ENCODE data around the gene HACD2. TPM values are rescaled to one million over a fixed set of nuclear protein-coding genes. Genes with fewer than 3 reads are reported as not detected.

The HACD2 gene
- polyA plus RNA-seq, 3 donors = 12.9 to 17.1 (median 15.1) TPM

DNA sequence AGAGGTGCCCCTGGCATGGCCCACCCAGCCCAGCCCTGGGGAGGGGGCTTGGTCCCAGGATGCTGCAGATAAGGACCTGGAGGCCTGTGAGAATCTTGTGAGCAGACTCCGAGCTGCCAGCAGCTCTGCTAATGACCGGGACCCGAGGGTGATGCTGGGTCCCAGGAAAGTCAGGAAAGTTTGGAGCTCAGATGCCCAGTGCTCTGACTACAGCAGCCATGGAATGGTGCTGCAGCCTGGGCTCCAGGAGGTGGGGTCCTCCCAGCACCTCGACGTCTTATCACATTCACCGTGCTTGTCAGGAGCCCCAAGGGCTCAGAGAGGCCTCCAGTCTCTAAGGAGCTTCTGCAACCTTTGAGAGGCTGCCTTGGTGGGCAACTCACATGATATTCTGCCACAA lies 101.7 kb downstream of the HACD2 start:
- Mint-ChIP-seq H3K36me3 (no peaks in the 10 kb centered on the region), H3K27me3 (ENCODE audit: low read depth in 3 of 3) (peaks cover 4 to 17% (median 4%) of the 10 kb centered on the region in 3 donors), H3K4me3 (no peak overlapping the region), H3K9me3 (peaks cover 0 to 3% (median 0%) of the 10 kb centered on the region in 7 donors), H3K27ac (no peak overlapping the region), H3K4me1 (peaks cover 4% of the 10 kb centered on the region)
- WGBS (ENCODE audit: insufficient coverage) = 94% methylated on average over 6 of the region's 6 CpGs
- no peaks in the 10 kb centered on the region for H3K4me1 ChIP-seq (ENCODE audit: control insufficient read depth in 1 of 2, insufficient read depth in 2 of 2, low read length in 2 of 2)
- H3K9me3 ChIP-seq (replicated peaks in 1 of 2; ENCODE audit: control insufficient read depth in 1 of 2, insufficient read depth in 1 of 2, low read length in 2 of 2) = no peaks in the 10 kb centered on the region
- H3K27me3 ChIP-seq (ENCODE audit: control insufficient read depth in 2 of 2, insufficient read depth in 2 of 2, low read length in 2 of 2) = no peaks in the 10 kb centered on the region
- H3K9ac ChIP-seq (ENCODE audit: insufficient read depth, low read length, poor library complexity, severe bottlenecking) = no peak overlapping the region
- intact Hi-C loops (cut with micrococcal nuclease) = no loop called here
- no peaks in the 10 kb centered on the region for H3K36me3 ChIP-seq (replicated peaks in 1 of 2; ENCODE audit: control insufficient read depth in 1 of 2, insufficient read depth in 2 of 2, low read length in 2 of 2)
- DNase-seq = no peak
- no peak overlapping the region for H3K27ac ChIP-seq (ENCODE audit: low read depth in 1 of 2, low read length in 2 of 2)
- H3K79me2 ChIP-seq (ENCODE audit: insufficient read depth, low read length) = no peaks in the 10 kb centered on the region
- H2AFZ ChIP-seq (ENCODE audit: insufficient read depth, low read depth, low read length, poor library complexity, severe bottlenecking) = no peak overlapping the region
- H3K4me3 ChIP-seq (replicated peaks in 1 of 3; ENCODE audit: low read depth in 2 of 3, low read length in 3 of 3) = no peak overlapping the region
- no peaks in the 10 kb centered on the region for H4K20me1 ChIP-seq (ENCODE audit: insufficient read depth, low read length)
- TF ChIP-seq, protein P1, sequence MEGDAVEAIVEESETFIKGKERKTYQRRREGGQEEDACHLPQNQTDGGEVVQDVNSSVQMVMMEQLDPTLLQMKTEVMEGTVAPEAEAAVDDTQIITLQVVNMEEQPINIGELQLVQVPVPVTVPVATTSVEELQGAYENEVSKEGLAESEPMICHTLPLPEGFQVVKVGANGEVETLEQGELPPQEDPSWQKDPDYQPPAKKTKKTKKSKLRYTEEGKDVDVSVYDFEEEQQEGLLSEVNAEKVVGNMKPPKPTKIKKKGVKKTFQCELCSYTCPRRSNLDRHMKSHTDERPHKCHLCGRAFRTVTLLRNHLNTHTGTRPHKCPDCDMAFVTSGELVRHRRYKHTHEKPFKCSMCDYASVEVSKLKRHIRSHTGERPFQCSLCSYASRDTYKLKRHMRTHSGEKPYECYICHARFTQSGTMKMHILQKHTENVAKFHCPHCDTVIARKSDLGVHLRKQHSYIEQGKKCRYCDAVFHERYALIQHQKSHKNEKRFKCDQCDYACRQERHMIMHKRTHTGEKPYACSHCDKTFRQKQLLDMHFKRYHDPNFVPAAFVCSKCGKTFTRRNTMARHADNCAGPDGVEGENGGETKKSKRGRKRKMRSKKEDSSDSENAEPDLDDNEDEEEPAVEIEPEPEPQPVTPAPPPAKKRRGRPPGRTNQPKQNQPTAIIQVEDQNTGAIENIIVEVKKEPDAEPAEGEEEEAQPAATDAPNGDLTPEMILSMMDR (IDR thresholded peaks at IDR 0.05) = no peak
- no peak overlapping the region for H3K4me2 ChIP-seq (replicated peaks; ENCODE audit: extremely low read depth, low read length, poor library complexity, severe bottlenecking)

DNA sequence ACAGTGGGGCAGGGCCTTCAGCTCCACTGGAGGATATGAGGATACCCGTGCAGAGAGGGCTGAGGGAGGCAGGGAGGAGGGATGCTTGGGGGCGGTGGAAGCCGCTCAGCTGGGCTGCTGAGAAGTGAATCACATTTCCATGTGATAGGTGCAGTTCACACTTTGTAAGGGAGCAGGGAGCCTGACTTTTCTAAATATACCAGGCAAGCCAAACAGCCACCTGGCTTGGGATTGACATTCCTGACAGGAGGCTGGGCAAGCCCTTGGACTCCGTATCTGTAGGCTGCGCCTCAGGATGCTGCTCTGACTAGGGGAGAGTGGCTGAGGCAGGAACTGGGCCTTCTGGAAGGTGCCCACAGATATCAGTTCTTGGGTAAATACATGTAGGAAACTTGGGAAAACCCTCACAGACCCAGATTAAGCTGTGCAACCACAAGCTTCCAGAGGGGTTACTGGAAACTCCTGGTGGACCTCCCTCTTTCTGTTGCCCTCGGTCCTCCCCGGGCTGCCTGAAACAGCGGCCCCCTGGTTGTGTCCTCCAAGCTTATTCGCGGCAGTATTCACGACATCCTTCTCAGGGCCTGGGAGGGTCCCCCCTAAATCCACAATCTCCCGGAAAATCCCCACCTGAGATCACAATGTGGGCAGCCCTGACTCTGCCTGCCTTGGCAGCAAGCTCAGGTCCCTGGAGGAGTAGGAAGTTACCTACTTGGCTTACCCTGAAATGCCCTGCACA lies 103.0 kb downstream of the HACD2 start:
- Histone ChIP-seq H4K20me1 (ENCODE audit: insufficient read depth, low read length) (no peaks in the 10 kb centered on the region), H3K27ac (ENCODE audit: low read depth in 1 of 2, low read length in 2 of 2) (no peak overlapping the region), H3K4me3 (replicated peaks in 1 of 3; ENCODE audit: low read depth in 2 of 3, low read length in 3 of 3) (no peak overlapping the region), H3K27me3 (ENCODE audit: control insufficient read depth in 2 of 2, insufficient read depth in 2 of 2, low read length in 2 of 2) (no peaks in the 10 kb centered on the region), H3K9me3 (replicated peaks in 1 of 2; ENCODE audit: control insufficient read depth in 1 of 2, insufficient read depth in 1 of 2, low read length in 2 of 2) (no peaks in the 10 kb centered on the region), H3K36me3 (replicated peaks in 1 of 2; ENCODE audit: control insufficient read depth in 1 of 2, insufficient read depth in 2 of 2, low read length in 2 of 2) (no peaks in the 10 kb centered on the region), H2AFZ (ENCODE audit: insufficient read depth, low read depth, low read length, poor library complexity, severe bottlenecking) (no peak overlapping the region), H3K4me2 (replicated peaks; ENCODE audit: extremely low read depth, low read length, poor library complexity, severe bottlenecking) (no peak overlapping the region), H3K9ac (ENCODE audit: insufficient read depth, low read length, poor library complexity, severe bottlenecking) (no peak overlapping the region), H3K4me1 (ENCODE audit: control insufficient read depth in 1 of 2, insufficient read depth in 2 of 2, low read length in 2 of 2) (no peaks in the 10 kb centered on the region), H3K79me2 (ENCODE audit: insufficient read depth, low read length) (no peaks in the 10 kb centered on the region)
- WGBS (ENCODE audit: insufficient coverage) = 98% methylated on average over 5 of the region's 12 CpGs
- DNase-seq = no peak
- Mint-ChIP-seq H3K27ac (no peak overlapping the region), H3K27me3 (ENCODE audit: low read depth in 3 of 3) (peaks cover 2 to 13% (median 3%) of the 10 kb centered on the region in 3 donors), H3K4me1 (peaks cover 4% of the 10 kb centered on the region), H3K36me3 (no peaks in the 10 kb centered on the region), H3K4me3 (no peak overlapping the region), H3K9me3 (peaks cover 0 to 3% (median 0%) of the 10 kb centered on the region in 7 donors)
- intact Hi-C loops (cut with micrococcal nuclease) = no loop called here
- TF ChIP-seq, protein P1 (IDR thresholded peaks at IDR 0.05) = no peak

Data from CD14-positive monocyte (primary cell).